Measurements from ENCODE around the gene ETV3. TPM values are rescaled to one million over a fixed set of nuclear protein-coding genes. Genes with fewer than 3 reads are reported as not detected.

Gene ETV3
- total RNA-seq, 1 experiment from 2014 or later, result 21.2 TPM

GRCh38 chr1:157103268-157103667, 34.9 kb downstream of the ETV3 start:
- Histone ChIP-seq H3K9me2 (ENCODE audit: insufficient read depth) (no peaks in the 10 kb centered on the region), H3K36me3 (ENCODE audit: control insufficient read depth in 1 of 2, insufficient read depth in 2 of 2, low read length in 2 of 2) (no peaks in the 10 kb centered on the region), H3K9me3 (ENCODE audit: control insufficient read depth in 1 of 2, insufficient read depth in 1 of 2, low read depth in 1 of 2, low read length in 2 of 2) (no peaks in the 10 kb centered on the region), H3K9ac (ENCODE audit: low read length) (no peak overlapping the region), H3K4me1 (ENCODE audit: control insufficient read depth in 1 of 2, insufficient read depth in 2 of 2, low read length in 2 of 2) (peaks cover 0 to 10% of the 10 kb centered on the region in 2 experiments; a peak in 2 of 4 replicates), H3K27me3 (ENCODE audit: insufficient read depth, low read length) (peaks cover 18% of the 10 kb centered on the region; the same call in 1 of the 2 replicates), H3K4me3 (replicated peaks in 1 of 2; ENCODE audit: low read depth in 1 of 2, low read length in 2 of 2) (no peak overlapping the region), H4K20me1 (ENCODE audit: insufficient read depth) (no peaks in the 10 kb centered on the region), H3K27ac (ENCODE audit: low read depth, low read length) (no peak overlapping the region), H2AFZ (ENCODE audit: low read depth, low read length, poor library complexity, severe bottlenecking) (no peak overlapping the region), H3K79me2 (ENCODE audit: insufficient read depth, low read length) (no peaks in the 10 kb centered on the region), H3K4me2 (ENCODE audit: low read length) (no peak overlapping the region)
- ChIA-PET POLR2A (no interaction called here), RAD21 (ENCODE audit: low non-redundant PET in 1 of 2, low total read pairs in 2 of 2, uncharacterized antibody in 2 of 2, unreplicated experiment in 2 of 2) (no interaction called here), CTCF (interaction anchor here (2.4 kb wide), 1 partner anchor 14 kb away, joined by 9 read pairs; no protein-coding TSS in a partner anchor)
- intact Hi-C loops (cut with micrococcal nuclease), result no loop called here
- DNase-seq (ENCODE audit: low read depth, low spot score) (no peak), ATAC-seq (no peak)
- no TSS peak for BruUV-seq (replicated peaks)
- no peak for TF ChIP-seq MAX (IDR thresholded peaks at IDR 0.05)
- TF ChIP-seq EZH2 (IDR thresholded peaks at IDR 0.05), result no peak
- no peak for TF ChIP-seq EGR1 (IDR thresholded peaks at IDR 0.05; ENCODE audit: low read depth)
- TF ChIP-seq FOSL1 (IDR thresholded peaks at IDR 0.05; ENCODE audit: low read depth), result no peak
- TF ChIP-seq ZBTB33 (IDR thresholded peaks at IDR 0.05; ENCODE audit: extremely low read depth, insufficient replicate concordance, low read length), result no peak
- TF ChIP-seq TCF7L2 (IDR thresholded peaks at IDR 0.05; ENCODE audit: borderline replicate concordance, extremely low read depth, insufficient read depth, insufficient read length), result no peak
- no peak for TF ChIP-seq CTCF (IDR thresholded peaks at IDR 0.05 in 2 of 3, conservative IDR thresholded peaks at IDR 0.05 in 1 of 3; ENCODE audit: borderline replicate concordance in 1 of 3, insufficient read depth in 1 of 3, low read depth in 2 of 3, low read length in 2 of 3)
- TF ChIP-seq CEBPB (IDR thresholded peaks at IDR 0.05; ENCODE audit: low read depth), result no peak
- no peak for TF ChIP-seq ZFX (IDR thresholded peaks at IDR 0.05)
